Astrocyte of the cerebellum (primary cell): ENCODE data around the gene ACOT9.
A peak's percentile ranks its signal among the peaks of the same experiment; 100 is the strongest.

ENCODE experiments used
- DNase-seq: peaks from one replicate; pipeline ENCODE4 v3.0.0-alpha.2; 2011; ENCODE audit warnings: low read depth
- H3K4me3 ChIP-seq: 2 replicates; pipeline ENCODE4 v1.5.1; 2011; ENCODE audit warnings: mild to moderate bottlenecking, low read depth, low read length, moderate library complexity
- in situ Hi-C: cut with HindIII; loops from 2 replicates; pipeline ENCODE4 v1.10.0; 2017; ENCODE audit warnings: low sequenced_read_pairs
- TF ChIP-seq, protein P1 (sequence below): IDR thresholded peaks from 2 replicates; pipeline ENCODE4 v1.5.1; 2012; ENCODE audit warnings: low read length, low read depth, moderate library complexity, mild to moderate bottlenecking; ENCODE audit errors: missing control alignments

The ACOT9 gene

DNA sequence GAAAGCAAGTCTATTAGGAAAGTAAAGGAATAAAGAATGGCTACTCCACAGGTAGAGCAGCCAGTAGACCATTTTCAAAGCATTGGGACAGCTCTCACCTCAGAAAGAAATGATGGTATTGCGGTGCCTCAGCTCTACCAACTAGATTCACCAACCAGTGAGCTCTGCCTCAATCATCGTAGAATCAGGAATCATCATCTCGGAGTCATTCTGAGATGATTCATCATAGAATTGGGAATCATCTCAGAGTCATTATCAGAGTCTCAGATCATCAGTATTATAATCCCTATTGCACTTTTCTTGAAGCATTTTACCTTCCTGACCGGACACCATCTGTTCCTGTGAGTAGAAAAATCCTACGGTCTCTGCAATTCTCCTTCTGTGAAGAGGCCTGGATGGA lies 22.4 kb upstream of the ACOT9 start:
- in situ Hi-C loops: no loop called here
- H3K4me3 ChIP-seq: no peak overlapping the region
- DNase-seq: no peak
- TF ChIP-seq, protein P1, sequence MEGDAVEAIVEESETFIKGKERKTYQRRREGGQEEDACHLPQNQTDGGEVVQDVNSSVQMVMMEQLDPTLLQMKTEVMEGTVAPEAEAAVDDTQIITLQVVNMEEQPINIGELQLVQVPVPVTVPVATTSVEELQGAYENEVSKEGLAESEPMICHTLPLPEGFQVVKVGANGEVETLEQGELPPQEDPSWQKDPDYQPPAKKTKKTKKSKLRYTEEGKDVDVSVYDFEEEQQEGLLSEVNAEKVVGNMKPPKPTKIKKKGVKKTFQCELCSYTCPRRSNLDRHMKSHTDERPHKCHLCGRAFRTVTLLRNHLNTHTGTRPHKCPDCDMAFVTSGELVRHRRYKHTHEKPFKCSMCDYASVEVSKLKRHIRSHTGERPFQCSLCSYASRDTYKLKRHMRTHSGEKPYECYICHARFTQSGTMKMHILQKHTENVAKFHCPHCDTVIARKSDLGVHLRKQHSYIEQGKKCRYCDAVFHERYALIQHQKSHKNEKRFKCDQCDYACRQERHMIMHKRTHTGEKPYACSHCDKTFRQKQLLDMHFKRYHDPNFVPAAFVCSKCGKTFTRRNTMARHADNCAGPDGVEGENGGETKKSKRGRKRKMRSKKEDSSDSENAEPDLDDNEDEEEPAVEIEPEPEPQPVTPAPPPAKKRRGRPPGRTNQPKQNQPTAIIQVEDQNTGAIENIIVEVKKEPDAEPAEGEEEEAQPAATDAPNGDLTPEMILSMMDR: no peak

DNA sequence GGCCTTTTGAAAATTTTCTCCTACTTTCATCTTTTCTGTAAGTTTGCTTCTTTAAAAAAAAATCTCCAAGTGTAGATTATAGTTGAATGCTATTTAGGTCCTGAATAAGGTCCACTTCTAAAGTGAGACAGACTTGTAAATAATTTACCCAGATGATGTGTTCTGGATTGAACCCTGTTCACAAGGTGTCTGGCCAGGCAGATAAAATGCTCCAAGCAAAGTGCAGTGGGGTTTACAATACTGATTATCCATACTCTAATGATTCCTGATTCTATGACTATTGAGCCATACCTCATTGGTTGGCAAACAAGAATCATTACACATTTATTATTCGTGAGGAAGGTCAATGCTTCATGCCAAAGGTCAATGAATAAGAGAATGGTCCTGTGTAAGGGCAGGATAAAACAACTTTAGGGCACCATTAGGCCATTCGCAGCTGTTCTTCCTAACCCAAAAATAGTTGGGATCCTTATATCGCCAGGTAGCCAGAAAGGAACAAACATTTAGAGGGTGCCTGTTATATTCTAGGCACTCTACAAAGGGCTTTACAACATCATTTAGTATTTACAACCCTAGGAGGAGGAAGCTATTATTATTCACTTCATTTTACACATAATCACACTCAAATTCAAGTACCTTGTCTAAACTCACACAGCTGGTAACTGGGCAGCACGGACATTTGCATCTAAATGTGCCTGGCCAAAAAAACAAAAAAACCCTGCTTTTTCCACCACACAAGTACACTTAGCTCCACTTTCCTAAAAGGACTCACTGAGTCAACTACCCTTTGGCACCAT lies 21.3 kb upstream of the ACOT9 start:
- in situ Hi-C loops: no loop called here
- TF ChIP-seq, protein P1: no peak
- H3K4me3 ChIP-seq: no peak overlapping the region
- DNase-seq: no peak

GRCh38 chrX:23759821-23760220 lies 16.7 kb upstream of the ACOT9 start:
- in situ Hi-C loops: no loop called here
- DNase-seq: no peak
- TF ChIP-seq, protein P1: no peak
- no peak overlapping the region for H3K4me3 ChIP-seq

- DNase-seq: no peak
- in situ Hi-C loops: no loop called here
Observed at GRCh38 chrX:23756165-23756564, 13.1 kb upstream of the ACOT9 start.

GRCh38 chrX:23754664-23755063 lies 11.6 kb upstream of the ACOT9 start:
- H3K4me3 ChIP-seq: no peak overlapping the region
- TF ChIP-seq, protein P1: no peak
- in situ Hi-C loops: no loop called here
- no peak for DNase-seq

More at GRCh38 chrX:23756165-23756564, 13.1 kb upstream of the ACOT9 start:
- TF ChIP-seq, protein P1: peak; percentile 55
- H3K4me3 ChIP-seq: no peak overlapping the region

GRCh38 chrX:23752740-23753415 lies 9.8 kb upstream of the ACOT9 start:
- no peak overlapping the region for H3K4me3 ChIP-seq
- no peak for DNase-seq
- TF ChIP-seq, protein P1: no peak
- in situ Hi-C loops: no loop called here
